B cell (primary cell): Measurements from ENCODE around the gene SELENOP. TPM values are rescaled to one million over a fixed set of nuclear protein-coding genes. Genes with fewer than 3 reads are reported as not detected.

Experiments
- ATAC-seq: fragments of 200-7000 bp; cut with Tn5 transposase; one replicate; pipeline ENCODE4 v1.10.0; 2021; ENCODE audit warnings: low read depth, mild to moderate bottlenecking, moderate number of reproducible peaks, moderate library complexity
- CTCF ChIA-PET: fragments of 350-600 bp; sonication (Branson Sonifier 250); formaldehyde crosslinking; loops from one replicate; lab custom pipeline; 2021; ENCODE audit warnings: antibody characterized with exemption, inconsistent platforms; lab: Charles Lee
- POLR2A ChIA-PET: fragments of 350-600 bp; sonication (Branson Sonifier 250); formaldehyde crosslinking; loops from one replicate; lab custom pipeline; 2021; ENCODE audit warnings: antibody characterized with exemption; lab: Charles Lee
- DNase-seq: peaks from one replicate; pipeline ENCODE4 v3.0.0; 2013
- H2AFZ ChIP-seq: 2 replicates; pipeline ENCODE4 v1.6.1; 2012; ENCODE audit warnings: mild to moderate bottlenecking, low read depth, low read length; ENCODE audit not compliant: insufficient read depth, poor library complexity, severe bottlenecking
- H3K27ac ChIP-seq, 2 donors: 1 replicate in 1 of 2; 2 replicates in 1 of 2; pipeline ENCODE4 v1.5.1; 2012 to 2013; ENCODE audit warnings: low read length in 2 of 2, mild to moderate bottlenecking in 2 of 2, moderate library complexity in 1 of 2
- H3K27me3 ChIP-seq, 4 experiments: fragments of 200-600 bp in 1 of 4; sonication (generic) in 1 of 4; replicated peaks in 1 of 4; 1 replicate in 2 of 4; 2 replicates in 2 of 4; pipeline versions ENCODE4 v1.6.1 to v1.7.0; 2013 to 2016; ENCODE audit warnings: low read length in 3 of 4, mild to moderate bottlenecking in 2 of 4, mixed read lengths in 1 of 4, moderate library complexity in 1 of 4; ENCODE audit not compliant: insufficient read depth in 4 of 4, control insufficient read depth in 3 of 4; ENCODE audit errors: control extremely low read depth in 1 of 4
- H3K36me3 ChIP-seq, 2 experiments: replicated peaks in 1 of 2; 1 replicate in 1 of 2; 2 replicates in 1 of 2; pipeline versions ENCODE4 v1.6.1 to v1.7.1; 2013; ENCODE audit warnings: low read length in 1 of 2; ENCODE audit not compliant: insufficient read depth in 2 of 2, control insufficient read depth in 1 of 2; ENCODE audit errors: control extremely low read depth in 1 of 2, extremely low read depth in 1 of 2
- H3K4me1 ChIP-seq, 2 donors: fragments of 200-600 bp in 1 of 2; sonication (generic) in 1 of 2; 1 replicate in 1 of 2; 2 replicates in 1 of 2; pipeline versions ENCODE4 v1.5.1 to v1.6.1; 2013 to 2017; ENCODE audit warnings: low read length in 2 of 2; ENCODE audit not compliant: control insufficient read depth in 2 of 2, insufficient read depth in 2 of 2
- H3K4me2 ChIP-seq: replicated peaks from 2 replicates; pipeline ENCODE3; 2012; ENCODE audit warnings: mild to moderate bottlenecking, low read depth, low read length; ENCODE audit not compliant: poor library complexity, severe bottlenecking
- H3K4me3 ChIP-seq, 5 experiments: fragments of 200-600 bp in 1 of 5; sonication (generic) in 1 of 5; 1 replicate in 3 of 5; 2 replicates in 2 of 5; pipeline versions ENCODE4 v1.5.1 to v1.7.0; 2011 to 2016; ENCODE audit warnings: low read length in 4 of 5, mild to moderate bottlenecking in 4 of 5, low read depth in 2 of 5, control low read depth in 1 of 5, moderate library complexity in 1 of 5; ENCODE audit not compliant: insufficient read depth in 1 of 5; ENCODE audit errors: control extremely low read depth in 1 of 5, extremely low read depth in 1 of 5
- H3K79me2 ChIP-seq: fragments of 200-600 bp; sonication (generic); one replicate; pipeline ENCODE4 v1.6.0; 2016; ENCODE audit warnings: low read length; ENCODE audit not compliant: control insufficient read depth, insufficient read depth
- H3K9ac ChIP-seq: fragments of 200-600 bp; sonication (generic); 2 replicates; pipeline ENCODE4 v1.6.1; 2017; ENCODE audit warnings: mild to moderate bottlenecking, low read length, moderate library complexity
- H3K9me3 ChIP-seq, 3 donors: one replicate each; pipeline versions ENCODE4 v1.6.1 to v1.7.1; 2013; ENCODE audit warnings: low read length in 2 of 3; ENCODE audit not compliant: control insufficient read depth in 2 of 3, insufficient read depth in 1 of 3; ENCODE audit errors: control extremely low read depth in 1 of 3
- H4K20me1 ChIP-seq: 2 replicates; pipeline ENCODE4 v1.6.0; 2012; ENCODE audit warnings: mild to moderate bottlenecking, low read length; ENCODE audit not compliant: insufficient read depth, control insufficient read depth, poor library complexity, severe bottlenecking
- H3K27ac Mint-ChIP-seq: one replicate; pipeline ENCODE4 v1.8.0; 2021; ENCODE audit warnings: mixed read lengths
- H3K27me3 Mint-ChIP-seq: one replicate; pipeline ENCODE4 v1.8.0; 2021; ENCODE audit warnings: mixed read lengths
- H3K4me1 Mint-ChIP-seq: one replicate; pipeline ENCODE4 v1.8.0; 2021; ENCODE audit warnings: mixed read lengths
- H3K4me3 Mint-ChIP-seq: one replicate; pipeline ENCODE4 v1.8.0; 2021; ENCODE audit warnings: mixed read lengths
- H3K9me3 Mint-ChIP-seq: one replicate; pipeline ENCODE4 v1.8.0; 2022; ENCODE audit warnings: mixed read lengths; ENCODE audit not compliant: insufficient read depth
- CTCF ChIP-seq: fragments of 200-600 bp; IDR thresholded peaks from one replicate; pipeline ENCODE4 v1.8.0; 2022; ENCODE audit warnings: antibody characterized with exemption, mild to moderate bottlenecking
- EZH2 ChIP-seq: IDR thresholded peaks from 2 replicates; pipeline ENCODE4 v1.6.1; 2012; ENCODE audit warnings: borderline replicate concordance, low read depth, mild to moderate bottlenecking, moderate library complexity, low read length; ENCODE audit not compliant: insufficient read depth, poor library complexity, severe bottlenecking
- WGBS: methylation state at CpG from one replicate; pipeline ENCODE4 v1.1.5; 2013; ENCODE audit warnings: missing lambda C conversion rate; ENCODE audit not compliant: insufficient coverage; 5-methylcytosine and 5-hydroxymethylcytosine counted together
- intact Hi-C: fragments of 100-400 bp; cut with micrococcal nuclease; formaldehyde crosslinking; loops from one replicate; pipeline ENCODE4 v1.10.0; 2022
- polyA plus RNA-seq: library from polyadenylated mRNA; depleted of rRNA; stranded (reverse); fragments of >200 nt; gene quantifications from 2 replicates; pipeline ENCODE4 v1.2.3, GENCODE V29; 2012
- total RNA-seq, 2 donors: library from RNA; stranded (reverse); fragments of 120-200 nt in 1 of 2; gene quantifications; 1 replicate in 1 of 2; 2 replicates in 1 of 2; pipeline versions ENCODE4 v1.2.3 to v1.2.4, GENCODE V29; 2013 to 2022

Gene SELENOP
- total and polyA plus RNA-seq, 2 donors (not counting 1 experiment from before 2014, with no cell fraction given) = 0.12 TPM; not detected in 1

- no peak overlapping the region for H2AFZ ChIP-seq
- ChIA-PET POLR2A (no interaction called here), CTCF (no interaction called here)
- no peak for ATAC-seq
- H3K27me3 ChIP-seq = no peaks in the 10 kb centered on the region
- Mint-ChIP-seq H3K27me3 (no peaks in the 10 kb centered on the region), H3K9me3 (no peaks in the 10 kb centered on the region), H3K27ac (no peak overlapping the region), H3K4me1 (no peaks in the 10 kb centered on the region), H3K4me3 (no peak overlapping the region)
- no peak for TF ChIP-seq EZH2
- TF ChIP-seq CTCF = no peak
- no peaks in the 10 kb centered on the region for H3K79me2 ChIP-seq
- H4K20me1 ChIP-seq = no peaks in the 10 kb centered on the region
- no peak overlapping the region for H3K4me3 ChIP-seq
- H3K36me3 ChIP-seq = no peaks in the 10 kb centered on the region
- H3K9me3 ChIP-seq = no peaks in the 10 kb centered on the region
- no peak overlapping the region for H3K9ac ChIP-seq
- no peak for DNase-seq
- WGBS = 95% methylated on average over 15 of the region's 19 CpGs
- no peak overlapping the region for H3K4me2 ChIP-seq
- H3K4me1 ChIP-seq = no peaks in the 10 kb centered on the region
- intact Hi-C loops = no loop called here
- H3K27ac ChIP-seq = no peak overlapping the region
These were observed 1.8 kb upstream of the SELENOP start for GRCh38 chr5:42813533-42813932.

- ChIA-PET POLR2A (no interaction called here), CTCF (interaction anchor here (0.6 kb wide), 1 partner anchor 101 kb away, joined by 3 read pairs; no protein-coding TSS in a partner anchor)
- Histone ChIP-seq H3K79me2 (no peaks in the 10 kb centered on the region), H3K4me1 (no peaks in the 10 kb centered on the region), H3K4me3 (no peak overlapping the region), H3K9ac (no peak overlapping the region), H3K27me3 (no peaks in the 10 kb centered on the region), H3K4me2 (no peak overlapping the region), H3K27ac (no peak overlapping the region), H3K9me3 (no peaks in the 10 kb centered on the region), H3K36me3 (no peaks in the 10 kb centered on the region), H2AFZ (no peak overlapping the region), H4K20me1 (no peaks in the 10 kb centered on the region)
- DNase-seq = no peak
- no CpG with 5 or more reads among the region's 2 CpGs for WGBS
- Mint-ChIP-seq H3K27me3 (no peaks in the 10 kb centered on the region), H3K9me3 (no peaks in the 10 kb centered on the region), H3K27ac (no peak overlapping the region), H3K4me3 (no peak overlapping the region), H3K4me1 (no peaks in the 10 kb centered on the region)
- no peak for TF ChIP-seq CTCF
- TF ChIP-seq EZH2 = no peak
- intact Hi-C loops = no loop called here
- ATAC-seq = no peak
These were observed 928 bp upstream of the SELENOP start for GRCh38 chr5:42812620-42813019.
